ENCODE measurements around the gene AKAIN1. TPM values are rescaled to one million over a fixed set of nuclear protein-coding genes. Genes with fewer than 3 reads are reported as not detected.

The AKAIN1 gene
- total RNA-seq, 1 experiment from 2014 or later, result not detected

- Histone ChIP-seq H3K27ac (ENCODE audit: low read depth, low read length) (no peak overlapping the region), H3K4me3 (replicated peaks in 1 of 2; ENCODE audit: low read depth in 1 of 2, low read length in 2 of 2) (no peak overlapping the region), H3K9me2 (ENCODE audit: insufficient read depth) (no peaks in the 10 kb centered on the region), H3K4me2 (ENCODE audit: low read length) (no peak overlapping the region), H3K9ac (ENCODE audit: low read length) (no peak overlapping the region), H3K79me2 (ENCODE audit: insufficient read depth, low read length) (no peaks in the 10 kb centered on the region), H3K9me3 (ENCODE audit: control insufficient read depth in 1 of 2, insufficient read depth in 1 of 2, low read depth in 1 of 2, low read length in 2 of 2) (no peaks in the 10 kb centered on the region; a peak in 1 of 4 replicates), H3K4me1 (ENCODE audit: control insufficient read depth in 1 of 2, insufficient read depth in 2 of 2, low read length in 2 of 2) (no peaks in the 10 kb centered on the region), H3K36me3 (ENCODE audit: control insufficient read depth in 1 of 2, insufficient read depth in 2 of 2, low read length in 2 of 2) (no peaks in the 10 kb centered on the region), H2AFZ (ENCODE audit: low read depth, low read length, poor library complexity, severe bottlenecking) (no peak overlapping the region), H4K20me1 (ENCODE audit: insufficient read depth) (no peaks in the 10 kb centered on the region), H3K27me3 (ENCODE audit: insufficient read depth, low read length) (no peaks in the 10 kb centered on the region)
- ChIA-PET CTCF (no interaction called here), POLR2A (no interaction called here), RAD21 (ENCODE audit: low non-redundant PET in 1 of 2, low total read pairs in 2 of 2, uncharacterized antibody in 2 of 2, unreplicated experiment in 2 of 2) (no interaction called here)
- no TSS peak for BruUV-seq (replicated peaks)
- ATAC-seq, result no peak
- no peak for TF ChIP-seq SP1 (IDR thresholded peaks at IDR 0.05; ENCODE audit: low read depth)
- no peak for TF ChIP-seq SRF (IDR thresholded peaks at IDR 0.05; ENCODE audit: low read depth)
- no peak for TF ChIP-seq YY1 (IDR thresholded peaks at IDR 0.05; ENCODE audit: extremely low read depth, insufficient replicate concordance, low read depth, low read length)
- no peak for TF ChIP-seq EGR1 (IDR thresholded peaks at IDR 0.05; ENCODE audit: low read depth)
- no peak for TF ChIP-seq MAX (IDR thresholded peaks at IDR 0.05)
- TF ChIP-seq POLR2A (IDR thresholded peaks at IDR 0.05; ENCODE audit: borderline replicate concordance, extremely low read depth, insufficient read depth, insufficient read length), result no peak
- TF ChIP-seq TCF7L2 (IDR thresholded peaks at IDR 0.05; ENCODE audit: borderline replicate concordance, extremely low read depth, insufficient read depth, insufficient read length), result no peak
- no peak for TF ChIP-seq ATF3 (IDR thresholded peaks at IDR 0.05)
- no peak for TF ChIP-seq FOSL1 (IDR thresholded peaks at IDR 0.05; ENCODE audit: low read depth)
- intact Hi-C loops (cut with micrococcal nuclease), result no loop called here
- no peak for DNase-seq (ENCODE audit: low read depth, low spot score)
These were observed 41.4 kb upstream of the AKAIN1 start for GRCh38 chr18:5238371-5238976.

GRCh38 chr18:5237723-5238370 lies 40.8 kb upstream of the AKAIN1 start:
- no peaks in the 10 kb centered on the region for H3K36me3 ChIP-seq (ENCODE audit: control insufficient read depth in 1 of 2, insufficient read depth in 2 of 2, low read length in 2 of 2)
- no peaks in the 10 kb centered on the region for H3K27me3 ChIP-seq (ENCODE audit: insufficient read depth, low read length)
- CTCF ChIA-PET, result no interaction called here
- H4K20me1 ChIP-seq (ENCODE audit: insufficient read depth), result no peaks in the 10 kb centered on the region
- no peak overlapping the region for H2AFZ ChIP-seq (ENCODE audit: low read depth, low read length, poor library complexity, severe bottlenecking)
- H3K9ac ChIP-seq (ENCODE audit: low read length), result no peak overlapping the region
- ATAC-seq (no peak), DNase-seq (ENCODE audit: low read depth, low spot score) (no peak)
- BruUV-seq (replicated peaks), result no TSS peak
- H3K9me3 ChIP-seq (ENCODE audit: control insufficient read depth in 1 of 2, insufficient read depth in 1 of 2, low read depth in 1 of 2, low read length in 2 of 2), result no peaks in the 10 kb centered on the region; a peak in 2 of 4 replicates
- no peak overlapping the region for H3K27ac ChIP-seq (ENCODE audit: low read depth, low read length)
- no peak overlapping the region for H3K4me3 ChIP-seq (replicated peaks in 1 of 2; ENCODE audit: low read depth in 1 of 2, low read length in 2 of 2)
- H3K4me1 ChIP-seq (ENCODE audit: control insufficient read depth in 1 of 2, insufficient read depth in 2 of 2, low read length in 2 of 2), result no peaks in the 10 kb centered on the region
- H3K4me2 ChIP-seq (ENCODE audit: low read length), result no peak overlapping the region
- no peaks in the 10 kb centered on the region for H3K79me2 ChIP-seq (ENCODE audit: insufficient read depth, low read length)
- H3K9me2 ChIP-seq (ENCODE audit: insufficient read depth), result no peaks in the 10 kb centered on the region
- POLR2A ChIA-PET, result no interaction called here
- intact Hi-C loops (cut with micrococcal nuclease), result no loop called here
- RAD21 ChIA-PET (ENCODE audit: low non-redundant PET in 1 of 2, low total read pairs in 2 of 2, uncharacterized antibody in 2 of 2, unreplicated experiment in 2 of 2), result no interaction called here
- TF ChIP-seq ZBTB33 (IDR thresholded peaks at IDR 0.05; ENCODE audit: extremely low read depth, insufficient replicate concordance, low read length) (no peak), ZNF274 (IDR thresholded peaks at IDR 0.05; ENCODE audit: low read depth, low read length) (no peak), POLR2A (IDR thresholded peaks at IDR 0.05; ENCODE audit: borderline replicate concordance, extremely low read depth, insufficient read depth, insufficient read length) (no peak), CBX3 (IDR thresholded peaks at IDR 0.05; ENCODE audit: low read depth) (no peak), MAX (IDR thresholded peaks at IDR 0.05) (no peak), SIN3A (IDR thresholded peaks at IDR 0.05; ENCODE audit: low read depth) (no peak)
